ENCODE data around the gene CACNA2D4.

The CACNA2D4 gene

DNA sequence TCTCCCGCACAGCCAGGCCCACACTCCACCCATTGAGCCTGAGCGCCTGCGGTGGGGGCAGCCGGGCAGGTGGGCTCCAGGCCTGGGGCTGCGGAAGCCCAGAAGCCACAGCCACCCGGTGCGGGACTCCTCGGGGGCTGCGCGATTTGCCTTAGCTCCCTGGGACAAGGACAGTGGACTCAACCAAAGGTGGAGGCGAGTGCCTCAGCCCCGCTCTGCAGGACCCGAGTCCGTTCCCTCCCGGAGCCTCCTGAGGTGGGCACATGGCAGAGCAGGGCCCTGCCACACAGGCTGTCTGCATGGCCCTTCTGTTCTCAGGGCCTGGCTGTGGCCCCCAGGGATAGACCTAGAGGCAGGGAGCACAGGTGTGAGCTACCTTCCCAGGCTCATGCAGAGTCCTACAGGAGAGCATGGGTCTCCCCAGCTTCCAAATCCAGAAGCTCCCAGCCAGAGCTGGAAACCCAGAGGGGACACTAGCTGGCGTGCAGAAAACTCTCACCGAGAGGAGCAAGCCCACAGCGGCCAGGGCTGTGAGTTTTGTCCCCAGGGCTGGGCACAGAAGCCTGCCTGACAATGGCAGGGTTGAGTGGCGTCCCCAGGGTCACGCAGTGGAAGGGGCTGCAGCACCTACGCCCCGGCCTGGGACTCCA lies 120.3 kb downstream of the CACNA2D4 start:
- DNase-seq: no peak

GRCh38 chr12:1797011-1797901 lies 121.2 kb downstream of the CACNA2D4 start:
- no peak for DNase-seq

- DNase-seq: no peak
Observed at GRCh38 chr12:1796515-1797010, 121.9 kb downstream of the CACNA2D4 start.

GRCh38 chr12:1795785-1796514 lies 122.5 kb downstream of the CACNA2D4 start:
- DNase-seq: peak; percentile 53 to 90

- no peak for DNase-seq
Observed at GRCh38 chr12:1795221-1795784, 123.1 kb downstream of the CACNA2D4 start.

DNA sequence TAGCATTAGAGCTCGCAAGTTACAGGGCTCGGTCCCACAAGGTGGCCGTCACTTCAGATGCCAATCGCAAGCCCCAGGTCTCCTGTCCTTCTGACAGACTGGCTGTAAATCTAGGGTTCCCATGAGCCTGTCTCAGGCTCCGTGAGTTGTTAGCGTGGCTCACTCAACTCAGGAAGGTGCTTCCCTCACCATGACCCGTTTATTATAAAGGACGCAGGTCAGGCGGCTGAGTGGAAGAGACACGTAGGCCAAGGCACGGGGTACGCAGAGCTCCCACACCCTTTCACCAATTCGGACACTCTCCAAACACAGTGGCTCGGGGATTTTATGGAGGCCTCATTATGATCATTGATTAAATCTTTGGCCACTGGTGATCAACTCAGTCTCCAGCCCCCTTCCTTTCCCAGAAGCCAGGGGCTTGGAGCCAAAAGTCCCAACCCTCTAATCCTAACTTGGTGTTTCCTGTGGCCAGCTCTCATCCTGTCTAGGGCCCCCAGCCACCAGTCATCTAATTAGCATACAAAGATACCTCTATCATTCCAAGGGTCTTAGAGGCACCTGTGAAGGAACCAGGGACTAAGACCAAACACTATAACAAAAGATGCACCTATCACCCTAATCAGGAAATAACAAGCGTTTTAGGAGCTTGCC lies 123.9 kb downstream of the CACNA2D4 start:
- DNase-seq: no peak

DNA sequence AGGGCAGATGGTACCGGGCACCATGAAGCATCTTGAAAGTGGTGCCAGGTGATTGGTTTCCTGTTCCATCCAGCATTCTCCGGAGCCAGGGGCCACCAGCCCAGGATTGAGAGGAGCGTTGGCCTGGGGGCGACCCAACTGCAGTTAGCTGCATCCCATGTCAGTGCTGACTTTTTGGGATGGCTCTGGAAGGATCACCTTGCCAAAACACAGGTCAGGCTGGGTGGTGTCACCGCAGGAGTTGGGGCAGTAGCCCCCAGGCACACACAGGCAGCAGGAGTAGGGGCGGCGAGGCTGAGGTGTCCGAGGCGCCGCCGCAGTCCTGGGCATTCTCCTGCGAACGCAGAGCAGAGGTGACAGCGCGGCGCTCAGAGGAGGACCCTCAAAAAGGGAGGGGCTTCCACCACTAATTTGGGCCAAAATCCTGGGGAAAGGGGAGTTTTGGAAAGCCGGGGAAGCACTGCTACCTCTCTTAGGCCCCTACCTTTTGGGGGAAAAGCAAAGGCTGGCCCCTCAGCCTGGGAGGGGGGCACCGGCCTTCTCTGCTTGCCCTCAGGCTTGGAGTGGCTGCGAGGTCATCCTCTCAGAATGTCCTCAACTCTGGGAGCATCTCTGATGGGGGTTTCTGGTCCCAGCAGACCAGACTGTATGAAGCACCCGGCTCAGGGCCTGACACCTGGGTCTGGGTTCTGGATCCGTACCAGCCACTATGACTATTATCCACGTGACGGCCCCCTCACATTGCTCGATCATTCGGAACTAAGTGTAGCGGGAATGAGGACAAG lies 124.8 kb downstream of the CACNA2D4 start:
- DNase-seq: no peak

DNA sequence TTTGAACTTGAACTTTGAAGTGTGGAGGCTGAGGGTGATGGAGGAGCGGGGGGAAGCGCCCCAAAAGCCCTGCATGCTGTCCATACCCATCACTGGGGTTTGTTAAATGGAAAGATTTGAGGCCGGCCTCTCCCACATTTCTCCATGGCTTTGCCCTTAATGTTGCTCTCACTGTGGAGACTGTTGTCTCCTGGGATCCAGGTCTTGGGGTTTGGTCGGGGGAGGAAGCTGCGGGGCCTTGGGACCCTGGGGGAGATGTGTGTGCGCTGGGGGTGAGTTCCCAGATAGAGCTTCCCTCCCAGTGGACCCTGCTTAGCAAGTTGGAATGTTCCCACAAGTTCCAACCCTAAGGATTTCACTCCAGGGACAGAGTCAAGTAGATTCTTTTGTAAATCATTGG lies 126.0 kb downstream of the CACNA2D4 start:
- no peak for DNase-seq

GRCh38 chr12:1791104-1791841 lies 127.2 kb downstream of the CACNA2D4 start:
- DNase-seq: peak in 1 of 2 experiments; percentile 75

GRCh38 chr12:1790444-1790843 lies 128.0 kb downstream of the CACNA2D4 start:
- DNase-seq: no peak

DNA sequence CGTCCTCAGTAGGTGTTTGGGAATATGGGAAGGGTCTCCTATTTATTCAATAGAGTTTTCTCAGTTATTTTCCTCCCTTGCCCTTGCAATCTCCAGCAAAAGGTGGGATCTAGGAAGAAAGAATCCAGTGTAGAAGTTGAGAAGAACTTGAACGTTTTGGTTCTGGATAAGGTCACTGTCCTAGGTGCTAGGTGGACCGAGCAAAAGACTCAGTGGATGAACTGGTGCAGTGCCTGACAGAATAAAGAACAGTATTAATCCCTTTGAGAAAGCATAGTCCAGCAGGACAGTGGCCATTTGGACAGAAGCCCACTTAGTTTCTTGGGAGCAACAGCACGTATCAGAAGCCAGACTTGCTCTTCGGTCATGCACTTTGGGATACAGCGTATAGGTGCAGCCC lies 130.7 kb downstream of the CACNA2D4 start:
- DNase-seq: no peak

DNA sequence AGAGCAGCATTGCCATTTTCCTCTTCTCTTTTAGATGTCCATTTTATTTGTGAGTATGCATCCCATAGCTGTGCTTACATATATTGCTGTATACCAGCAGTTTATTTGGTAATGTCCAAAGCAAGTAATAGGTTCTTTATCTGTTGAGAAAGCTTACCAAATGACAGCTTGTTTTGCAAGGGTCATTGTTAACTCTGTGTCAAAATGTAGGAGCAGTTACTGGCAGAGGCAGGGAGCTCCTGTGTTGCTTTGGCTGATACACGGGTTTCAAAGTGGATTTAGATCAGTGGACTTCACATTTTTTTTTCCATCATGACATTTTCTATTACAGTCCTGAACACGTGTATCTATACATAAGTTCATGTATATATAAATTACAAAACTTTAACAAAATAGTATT lies 136.2 kb downstream of the CACNA2D4 start:
- no peak for DNase-seq

GRCh38 chr12:1781772-1782171 lies 136.7 kb downstream of the CACNA2D4 start:
- no peak for DNase-seq

- DNase-seq: no peak
Observed at GRCh38 chr12:1779783-1780182, 138.7 kb downstream of the CACNA2D4 start.

GRCh38 chr12:1778911-1779310 lies 139.5 kb downstream of the CACNA2D4 start:
- no peak for DNase-seq

DNA sequence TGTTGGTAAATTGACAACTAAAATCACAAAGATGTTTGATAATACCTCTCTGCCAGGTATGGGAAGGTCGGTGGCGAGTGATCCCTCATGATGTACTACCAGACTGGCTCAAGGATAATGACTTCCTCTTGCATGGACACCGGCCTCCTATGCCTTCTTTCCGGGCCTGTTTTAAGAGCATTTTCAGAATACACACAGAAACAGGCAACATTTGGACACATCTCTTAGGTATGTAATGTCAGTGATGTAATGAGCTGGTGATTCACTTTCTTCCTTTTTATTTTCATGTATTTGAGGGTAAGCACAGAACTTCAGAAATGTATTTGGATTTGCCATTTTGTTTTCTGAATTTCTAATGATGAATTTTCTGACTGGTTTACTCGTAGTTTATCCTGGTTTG lies 140.7 kb downstream of the CACNA2D4 start:
- DNase-seq: no peak

- no peak for DNase-seq
Observed at GRCh38 chr12:1776170-1776921, 142.1 kb downstream of the CACNA2D4 start.

GRCh38 chr12:1773937-1774655 lies 144.4 kb downstream of the CACNA2D4 start:
- no peak for DNase-seq

DNA sequence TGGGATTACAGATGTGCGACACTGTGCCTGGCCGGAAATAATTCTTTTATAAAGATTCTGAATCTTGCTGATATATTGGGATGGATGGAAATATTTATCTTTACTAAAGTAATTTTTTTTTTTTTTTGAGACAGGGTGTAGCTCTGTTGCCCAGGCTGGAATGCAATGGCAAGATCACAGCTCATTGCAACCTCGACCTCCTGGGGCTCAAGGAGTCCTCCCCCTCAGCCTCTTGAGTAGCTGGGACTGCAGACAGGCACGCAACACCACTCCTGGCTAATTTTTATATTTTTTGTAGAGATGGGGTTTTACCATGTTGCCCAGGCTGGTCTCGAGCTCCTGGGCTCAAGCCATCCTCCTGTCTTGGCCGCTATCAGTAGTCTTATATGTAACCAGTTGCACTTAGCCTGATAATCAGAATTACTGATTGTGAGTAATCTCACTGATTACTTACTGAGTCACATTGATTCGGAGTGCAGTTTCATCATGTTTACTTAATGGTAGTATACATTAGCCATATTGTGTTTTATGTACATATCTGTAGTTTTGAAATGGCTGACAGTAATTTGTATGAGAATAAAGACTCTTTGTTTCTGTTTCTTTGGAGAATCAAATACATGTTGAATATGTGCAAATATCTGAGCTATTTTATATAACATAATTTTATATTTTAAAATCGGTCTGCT lies 148.5 kb downstream of the CACNA2D4 start:
- DNase-seq: peak in 1 of 2 experiments; percentile 47
